CD4-positive, CD25-positive, alpha-beta regulatory T cell (primary cell): ENCODE data around the gene CRB1. TPM values are rescaled to one million over a fixed set of nuclear protein-coding genes. Genes with fewer than 3 reads are reported as not detected.

Experiments used
- ATAC-seq, 2 donors: fragments of 150-1000 bp; cut with Tn5 transposase; one replicate each; pipeline ENCODE4 v1.10.0; 2021; ENCODE audit warnings: low read depth in 2 of 2, moderate number of reproducible peaks in 2 of 2, moderate library complexity in 1 of 2
- DNase-seq, 3 donors: peaks; one replicate each; pipeline versions ENCODE4 v3.0.0 to v3.0.0-alpha.2; 2012 to 2022; ENCODE audit warnings: mixed read lengths in 1 of 3
- H3K27ac ChIP-seq: one replicate; pipeline ENCODE4 v1.7.0; 2013; ENCODE audit warnings: mild to moderate bottlenecking, low read length; ENCODE audit not compliant: insufficient read depth, poor library complexity, severe bottlenecking
- H3K27me3 ChIP-seq: one replicate; pipeline ENCODE4 v1.7.0; 2013; ENCODE audit warnings: low read length; ENCODE audit not compliant: control insufficient read depth, insufficient read depth
- H3K36me3 ChIP-seq: one replicate; pipeline ENCODE4 v1.7.0; 2013; ENCODE audit warnings: mild to moderate bottlenecking, low read length, moderate library complexity; ENCODE audit not compliant: control insufficient read depth, insufficient read depth
- H3K4me1 ChIP-seq: 2 replicates; pipeline ENCODE4 v1.7.0; 2013; ENCODE audit warnings: mild to moderate bottlenecking, low read length; ENCODE audit not compliant: insufficient read depth, control insufficient read depth, poor library complexity, severe bottlenecking
- H3K4me3 ChIP-seq: one replicate; pipeline ENCODE4 v1.7.0; 2013; ENCODE audit warnings: low read depth, mild to moderate bottlenecking, low read length, moderate library complexity
- H3K9me3 ChIP-seq, 2 experiments: 1 replicate in 1 of 2; 2 replicates in 1 of 2; pipeline ENCODE4 v1.7.0; 2013; ENCODE audit warnings: low read length in 2 of 2, mild to moderate bottlenecking in 1 of 2, moderate library complexity in 1 of 2; ENCODE audit not compliant: control insufficient read depth in 2 of 2
- H3K27ac Mint-ChIP-seq, 3 donors: one replicate each; pipeline ENCODE4 v1.8.0; 2020 to 2022; ENCODE audit warnings: mild to moderate bottlenecking in 3 of 3, mixed read lengths in 3 of 3, moderate library complexity in 2 of 3
- H3K27me3 Mint-ChIP-seq: one replicate; pipeline ENCODE4 v1.8.0; 2022; ENCODE audit warnings: mild to moderate bottlenecking, mixed read lengths
- H3K36me3 Mint-ChIP-seq: one replicate; pipeline ENCODE4 v1.8.0; 2020; ENCODE audit warnings: mixed read lengths
- H3K4me1 Mint-ChIP-seq, 4 donors: one replicate each; pipeline ENCODE4 v1.8.0; 2020 to 2022; ENCODE audit warnings: mixed read lengths in 4 of 4, mild to moderate bottlenecking in 1 of 4
- H3K4me3 Mint-ChIP-seq, 4 donors: one replicate each; pipeline ENCODE4 v1.8.0; 2020 to 2022; ENCODE audit warnings: mild to moderate bottlenecking in 4 of 4, mixed read lengths in 4 of 4, moderate library complexity in 3 of 4
- H3K9me3 Mint-ChIP-seq, 7 donors: one replicate each; pipeline ENCODE4 v1.8.0; 2020 to 2022; ENCODE audit warnings: mixed read lengths in 7 of 7, mild to moderate bottlenecking in 3 of 7, moderate library complexity in 2 of 7
- polyA plus RNA-seq, 4 donors: library from polyadenylated mRNA; unstranded; fragments of 300-500 nt; fragmentation: Illumina TruSeq; gene quantifications; one replicate each; pipeline ENCODE4 v1.2.3, GENCODE V29; 2021
- total RNA-seq: library from RNA; stranded (reverse); gene quantifications from one replicate; pipeline ENCODE4 v1.2.3, GENCODE V29; 2022

Gene CRB1
- total and polyA plus RNA-seq, 5 donors from 2014 or later = not detected

DNA sequence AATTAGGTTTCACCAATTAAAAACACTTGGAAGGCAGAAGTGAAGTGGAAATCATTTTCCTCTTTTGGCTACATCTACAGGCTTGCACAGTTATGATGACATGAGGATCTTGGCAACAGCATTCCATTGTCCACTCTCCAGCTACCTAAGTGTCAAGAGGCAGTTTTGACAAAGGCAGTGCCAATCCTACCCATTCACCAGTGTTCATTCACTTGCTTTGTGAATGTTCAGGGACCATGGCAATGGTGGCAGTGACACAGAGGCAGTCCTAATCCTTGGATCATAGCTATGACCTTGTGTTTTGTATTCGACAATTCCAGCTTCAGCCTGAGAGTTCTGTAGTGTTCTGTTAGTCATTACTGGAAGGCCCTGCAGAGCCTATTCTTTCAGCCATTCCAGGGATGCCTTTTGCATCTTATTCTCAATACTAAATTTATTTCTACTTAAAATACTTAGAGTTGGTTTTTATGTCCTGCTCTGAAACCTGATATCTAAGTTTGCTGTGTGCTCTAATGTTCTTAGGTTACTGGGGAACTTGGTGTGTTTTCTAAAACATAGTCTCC, 36.7 kb downstream of the CRB1 start:
- no peaks in the 10 kb centered on the region for H3K9me3 Mint-ChIP-seq
- H3K36me3 Mint-ChIP-seq = no peaks in the 10 kb centered on the region
- no peak overlapping the region for H3K4me3 ChIP-seq
- no peak overlapping the region for H3K27ac Mint-ChIP-seq
- no peaks in the 10 kb centered on the region for H3K4me1 Mint-ChIP-seq
- H3K27me3 Mint-ChIP-seq = peaks cover 14% of the 10 kb centered on the region
- no peak for ATAC-seq
- no peaks in the 10 kb centered on the region for H3K4me1 ChIP-seq
- no peak overlapping the region for H3K27ac ChIP-seq
- DNase-seq = no peak
- H3K27me3 ChIP-seq = peaks cover 3% of the 10 kb centered on the region
- H3K4me3 Mint-ChIP-seq = no peak overlapping the region
- no peaks in the 10 kb centered on the region for H3K36me3 ChIP-seq
- no peaks in the 10 kb centered on the region for H3K9me3 ChIP-seq

DNA sequence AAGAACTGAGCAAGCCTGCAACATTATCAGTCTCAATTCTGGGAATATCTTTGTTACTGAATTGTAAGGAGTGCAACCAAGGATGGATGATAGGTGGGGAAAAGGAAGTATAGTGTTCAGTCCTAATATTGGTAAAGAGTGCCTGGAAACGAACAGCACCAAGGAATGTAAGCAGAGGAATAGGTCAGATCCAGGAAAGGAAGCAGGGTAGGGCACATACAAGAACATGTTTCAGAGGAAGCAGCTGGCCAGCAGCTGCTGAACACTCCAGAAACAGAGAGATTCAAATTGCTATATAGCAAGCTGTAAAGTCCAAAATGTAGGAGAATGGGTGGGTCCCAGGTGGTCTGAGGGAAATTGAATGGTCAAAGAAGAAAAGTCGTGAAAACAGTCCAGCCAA, 37.9 kb downstream of the CRB1 start:
- Histone ChIP-seq H3K27me3 (peaks cover 3% of the 10 kb centered on the region), H3K27ac (no peak overlapping the region), H3K4me3 (no peak overlapping the region), H3K36me3 (no peaks in the 10 kb centered on the region), H3K4me1 (no peaks in the 10 kb centered on the region), H3K9me3 (no peaks in the 10 kb centered on the region)
- ATAC-seq (no peak), DNase-seq (no peak)
- no peak overlapping the region for H3K4me3 Mint-ChIP-seq
- no peaks in the 10 kb centered on the region for H3K9me3 Mint-ChIP-seq
- no peak overlapping the region for H3K27ac Mint-ChIP-seq
- no peaks in the 10 kb centered on the region for H3K36me3 Mint-ChIP-seq
- H3K4me1 Mint-ChIP-seq = no peaks in the 10 kb centered on the region
- peaks cover 8% of the 10 kb centered on the region for H3K27me3 Mint-ChIP-seq

DNA sequence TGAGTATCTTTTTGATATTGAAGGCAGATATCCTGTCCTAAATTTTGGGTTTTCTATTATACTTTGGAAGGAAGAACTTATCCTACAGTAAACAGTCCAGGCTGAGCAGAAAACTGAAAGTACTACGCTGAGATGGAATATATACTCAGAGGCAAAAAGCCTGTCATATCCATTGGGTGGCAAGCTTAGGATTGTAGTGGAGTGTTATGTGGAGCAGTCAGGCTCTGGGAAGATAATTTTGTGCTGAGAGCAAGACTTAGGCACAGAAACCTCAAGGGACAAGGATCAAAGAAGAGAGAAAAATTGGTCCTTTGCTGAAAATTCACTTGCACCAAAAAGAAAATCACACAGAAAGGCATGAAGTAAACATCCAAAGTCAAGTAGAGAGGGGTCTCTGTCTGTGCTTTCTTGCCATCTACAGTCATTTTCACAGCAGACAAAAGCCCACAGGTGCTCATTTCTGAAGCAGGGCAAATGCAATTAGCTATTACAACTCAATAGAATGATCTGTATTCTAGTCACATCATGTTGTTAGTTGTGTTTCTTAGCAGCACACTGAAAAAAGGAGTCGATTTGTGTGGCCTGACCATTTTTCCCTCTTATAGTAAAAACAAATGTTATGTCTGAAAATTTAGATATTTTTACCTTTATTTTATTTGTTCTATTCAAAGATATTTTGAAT, 38.5 kb downstream of the CRB1 start:
- Histone ChIP-seq H3K4me1 (no peaks in the 10 kb centered on the region), H3K27me3 (peaks cover 3% of the 10 kb centered on the region), H3K27ac (no peak overlapping the region), H3K9me3 (no peaks in the 10 kb centered on the region), H3K36me3 (no peaks in the 10 kb centered on the region), H3K4me3 (no peak overlapping the region)
- Mint-ChIP-seq H3K4me1 (no peaks in the 10 kb centered on the region), H3K9me3 (no peaks in the 10 kb centered on the region), H3K27me3 (peaks cover 8% of the 10 kb centered on the region), H3K4me3 (no peak overlapping the region), H3K27ac (no peak overlapping the region), H3K36me3 (no peaks in the 10 kb centered on the region)
- ATAC-seq = no peak
- DNase-seq = no peak

DNA sequence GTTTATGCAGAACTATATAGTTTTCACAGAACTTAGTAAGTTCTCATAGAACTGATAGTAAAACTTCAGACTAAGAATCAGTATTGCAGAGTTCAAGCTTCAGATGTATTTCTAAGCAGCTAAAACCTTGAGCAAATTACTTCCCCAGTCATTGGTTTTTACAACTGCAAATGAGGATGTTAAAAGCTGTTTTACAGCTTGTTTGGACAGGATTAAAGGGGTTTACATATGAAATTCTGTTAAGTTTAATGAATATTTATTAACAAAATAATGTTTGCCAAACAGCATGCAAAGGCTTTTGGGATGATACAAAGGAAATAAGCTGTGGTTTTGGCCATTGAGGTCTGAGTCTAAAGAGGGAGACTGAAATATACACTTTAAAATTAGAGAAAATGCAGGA, 39.1 kb downstream of the CRB1 start:
- DNase-seq = no peak
- Histone ChIP-seq H3K4me3 (no peak overlapping the region), H3K27me3 (peaks cover 3% of the 10 kb centered on the region), H3K4me1 (no peaks in the 10 kb centered on the region), H3K27ac (no peak overlapping the region), H3K9me3 (no peaks in the 10 kb centered on the region), H3K36me3 (no peaks in the 10 kb centered on the region)
- no peaks in the 10 kb centered on the region for H3K9me3 Mint-ChIP-seq
- H3K27me3 Mint-ChIP-seq = peaks cover 8% of the 10 kb centered on the region
- no peak overlapping the region for H3K27ac Mint-ChIP-seq
- ATAC-seq = no peak
- no peak overlapping the region for H3K4me3 Mint-ChIP-seq
- no peaks in the 10 kb centered on the region for H3K4me1 Mint-ChIP-seq
- no peaks in the 10 kb centered on the region for H3K36me3 Mint-ChIP-seq

- no peaks in the 10 kb centered on the region for H3K4me1 Mint-ChIP-seq
- no peak overlapping the region for H3K27ac ChIP-seq
- H3K9me3 Mint-ChIP-seq = no peaks in the 10 kb centered on the region
- H3K9me3 ChIP-seq = no peaks in the 10 kb centered on the region
- no peak overlapping the region for H3K4me3 Mint-ChIP-seq
- peaks cover 3% of the 10 kb centered on the region for H3K27me3 ChIP-seq
- H3K27ac Mint-ChIP-seq = no peak overlapping the region
- no peak overlapping the region for H3K4me3 ChIP-seq
- DNase-seq (no peak), ATAC-seq (no peak)
- H3K4me1 ChIP-seq = no peaks in the 10 kb centered on the region
- H3K27me3 Mint-ChIP-seq = peaks cover 8% of the 10 kb centered on the region
- H3K36me3 Mint-ChIP-seq = no peaks in the 10 kb centered on the region
- no peaks in the 10 kb centered on the region for H3K36me3 ChIP-seq
Observed at GRCh38 chr1:197307551-197307950, 39.5 kb downstream of the CRB1 start.

- Mint-ChIP-seq H3K36me3 (no peaks in the 10 kb centered on the region), H3K4me1 (no peaks in the 10 kb centered on the region), H3K4me3 (no peak overlapping the region), H3K27ac (no peak overlapping the region), H3K27me3 (peaks cover 3% of the 10 kb centered on the region), H3K9me3 (no peaks in the 10 kb centered on the region)
- Histone ChIP-seq H3K27ac (no peak overlapping the region), H3K4me1 (no peaks in the 10 kb centered on the region), H3K9me3 (no peaks in the 10 kb centered on the region), H3K4me3 (no peak overlapping the region), H3K27me3 (no peaks in the 10 kb centered on the region), H3K36me3 (no peaks in the 10 kb centered on the region)
- no peak for ATAC-seq
- no peak for DNase-seq
Observed at GRCh38 chr1:197311081-197311480, 43.0 kb downstream of the CRB1 start.

GRCh38 chr1:197312163-197312562, 44.1 kb downstream of the CRB1 start:
- DNase-seq (no peak), ATAC-seq (no peak)
- no peak overlapping the region for H3K4me3 ChIP-seq
- H3K4me3 Mint-ChIP-seq = no peak overlapping the region
- no peaks in the 10 kb centered on the region for H3K36me3 Mint-ChIP-seq
- H3K4me1 ChIP-seq = no peaks in the 10 kb centered on the region
- no peaks in the 10 kb centered on the region for H3K36me3 ChIP-seq
- no peaks in the 10 kb centered on the region for H3K4me1 Mint-ChIP-seq
- H3K27me3 Mint-ChIP-seq = no peaks in the 10 kb centered on the region
- H3K9me3 Mint-ChIP-seq = peaks cover 0 to under 1% (median 0%) of the 10 kb centered on the region in 7 donors
- H3K27ac ChIP-seq = no peak overlapping the region
- H3K9me3 ChIP-seq = no peaks in the 10 kb centered on the region
- no peaks in the 10 kb centered on the region for H3K27me3 ChIP-seq
- H3K27ac Mint-ChIP-seq = no peak overlapping the region

- Histone ChIP-seq H3K4me3 (no peak overlapping the region), H3K4me1 (no peaks in the 10 kb centered on the region), H3K9me3 (no peaks in the 10 kb centered on the region), H3K27ac (no peak overlapping the region), H3K36me3 (no peaks in the 10 kb centered on the region), H3K27me3 (no peaks in the 10 kb centered on the region)
- Mint-ChIP-seq H3K4me1 (no peaks in the 10 kb centered on the region), H3K27ac (no peak overlapping the region), H3K27me3 (no peaks in the 10 kb centered on the region), H3K4me3 (no peak overlapping the region), H3K9me3 (peaks cover 0 to 2% (median 0%) of the 10 kb centered on the region in 7 donors), H3K36me3 (no peaks in the 10 kb centered on the region)
- no peak for DNase-seq
- no peak for ATAC-seq
Observed at GRCh38 chr1:197313713-197314112, 45.7 kb downstream of the CRB1 start.
